Upper lobe of left lung (tissue), 6 donors: ENCODE results near the gene ACTG1. TPM values are rescaled to one million over a fixed set of nuclear protein-coding genes. Genes with fewer than 3 reads are reported as not detected.

Experiments
- ATAC-seq, 2 donors: fragments of 200-7000 bp; cut with Tn5 transposase; one replicate each; pipeline ENCODE4 v1.9.1; 2022; ENCODE audit warnings: mild to moderate bottlenecking in 2 of 2, moderate library complexity in 2 of 2; ENCODE audit not compliant: low FRiP score in 2 of 2
- DNase-seq, 2 donors: peaks; one replicate each; pipeline ENCODE4 v3.0.0-alpha.2; 2019 to 2020
- H3K27ac ChIP-seq, 4 donors: fragments of 200-600 bp; sonication (generic); one replicate each; pipeline ENCODE4 v1.5.1; 2016 to 2019
- H3K27me3 ChIP-seq, 4 donors: fragments of 200-600 bp; sonication (generic); one replicate each; pipeline ENCODE4 v1.5.1; 2017 to 2019
- H3K36me3 ChIP-seq, 4 donors: fragments of 200-600 bp; sonication (generic); one replicate each; pipeline ENCODE4 v1.5.1; 2016 to 2019
- H3K4me1 ChIP-seq, 4 donors: fragments of 200-600 bp; sonication (generic); one replicate each; pipeline ENCODE4 v1.5.1; 2018 to 2019
- H3K4me3 ChIP-seq, 4 donors: fragments of 200-600 bp; sonication (generic); one replicate each; pipeline ENCODE4 v1.5.1; 2017 to 2019; ENCODE audit warnings: mild to moderate bottlenecking in 2 of 4, moderate library complexity in 1 of 4
- H3K9me3 ChIP-seq, 4 donors: fragments of 200-600 bp; sonication (generic); one replicate each; pipeline ENCODE4 v1.5.1; 2018 to 2019
- EP300 ChIP-seq, 4 donors: sonication (generic); formaldehyde crosslinking; IDR thresholded peaks; one replicate each; pipeline ENCODE4 v1.5.1; 2017; ENCODE audit warnings: antibody characterized with exemption in 4 of 4, control low read depth in 2 of 4
- POLR2A ChIP-seq, 4 donors: fragments of 450-650 bp; IDR thresholded peaks; one replicate each; pipeline ENCODE4 v1.5.1; 2016 to 2017; ENCODE audit warnings: antibody characterized with exemption in 4 of 4, mild to moderate bottlenecking in 2 of 4
- POLR2AphosphoS5 ChIP-seq, 2 donors: sonication (generic); formaldehyde crosslinking; IDR thresholded peaks; one replicate each; pipeline ENCODE4 v1.5.1; 2017; ENCODE audit warnings: antibody characterized with exemption in 2 of 2
- WGBS, 2 donors: methylation state at CpG; one replicate each; pipeline ENCODE4 v1.1.5; 2017 to 2018; 5-methylcytosine and 5-hydroxymethylcytosine counted together
- total RNA-seq, 6 donors: library from RNA; depleted of rRNA in 4 of 6; stranded (reverse); fragments of >200 nt in 4 of 6; gene quantifications; one replicate each; pipeline versions ENCODE4 v1.1.0 to v1.2.1, GENCODE V29; 2016 to 2021
- TF ChIP-seq, protein P1 (sequence below), 6 experiments: fragments of 450-650 bp in 4 of 6; fragments of 200-600 bp in 2 of 6; sonication (generic) in 2 of 6; IDR thresholded peaks; one replicate each; pipeline ENCODE4 v1.5.1; 2016 to 2019; ENCODE audit warnings: antibody characterized with exemption in 6 of 6
- donor health status: DM: no; HTN: no; CAD: no; lungs with moderate emphysema.
- donor health status: DM: no; HTN: yes; CAD: no; lungs with severe emphysema.

Gene ACTG1
- total RNA-seq, 6 donors from 2014 or later, result 902 to 3,864 (median 2,097) TPM

DNA sequence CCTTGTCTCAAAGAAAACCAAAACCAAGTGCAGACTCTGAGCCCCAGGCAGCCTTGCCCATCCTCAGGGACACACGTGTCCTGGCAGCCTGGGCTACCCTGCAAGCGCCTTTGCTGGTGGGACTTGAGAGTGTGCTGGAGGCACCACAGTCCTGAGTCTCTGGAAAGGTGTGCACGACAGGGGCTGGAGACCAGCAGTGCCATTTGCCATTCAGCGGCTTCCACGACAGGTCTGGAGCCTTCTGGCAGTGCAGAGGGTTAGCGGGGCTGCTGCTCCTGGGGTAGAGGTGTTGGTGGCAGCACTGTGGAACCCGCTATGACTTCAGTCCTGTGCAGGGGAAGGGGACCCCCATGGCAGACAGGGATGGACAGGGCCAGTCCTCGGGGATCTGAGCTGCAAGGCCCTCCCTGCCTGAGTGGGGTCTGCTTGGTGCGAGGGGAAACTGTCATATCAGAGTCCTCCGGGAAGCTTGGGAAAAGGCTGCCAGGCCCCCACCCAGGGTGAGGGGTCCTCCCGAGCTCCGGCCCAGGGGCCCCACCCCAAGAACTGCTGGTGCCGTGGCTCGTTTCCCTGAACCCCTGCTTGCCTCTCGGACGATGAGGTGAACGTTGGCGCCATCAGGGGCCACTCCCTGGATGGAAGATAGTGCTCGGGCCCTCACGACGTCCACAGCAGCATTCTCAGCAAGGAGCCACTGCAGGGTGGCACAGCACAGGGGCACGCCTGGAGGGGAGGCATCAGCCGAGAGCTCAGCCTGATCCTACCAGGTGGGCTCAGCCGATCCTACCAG, 32.8 kb upstream of the ACTG1 start:
- DNase-seq (peak in 1 of 2 donors; percentile 53), ATAC-seq (no peak)
- TF ChIP-seq EP300 (IDR thresholded peaks at IDR 0.05) (no peak), POLR2A (IDR thresholded peaks at IDR 0.05) (no peak), POLR2AphosphoS5 (IDR thresholded peaks at IDR 0.05) (no peak)
- TF ChIP-seq, protein P1, sequence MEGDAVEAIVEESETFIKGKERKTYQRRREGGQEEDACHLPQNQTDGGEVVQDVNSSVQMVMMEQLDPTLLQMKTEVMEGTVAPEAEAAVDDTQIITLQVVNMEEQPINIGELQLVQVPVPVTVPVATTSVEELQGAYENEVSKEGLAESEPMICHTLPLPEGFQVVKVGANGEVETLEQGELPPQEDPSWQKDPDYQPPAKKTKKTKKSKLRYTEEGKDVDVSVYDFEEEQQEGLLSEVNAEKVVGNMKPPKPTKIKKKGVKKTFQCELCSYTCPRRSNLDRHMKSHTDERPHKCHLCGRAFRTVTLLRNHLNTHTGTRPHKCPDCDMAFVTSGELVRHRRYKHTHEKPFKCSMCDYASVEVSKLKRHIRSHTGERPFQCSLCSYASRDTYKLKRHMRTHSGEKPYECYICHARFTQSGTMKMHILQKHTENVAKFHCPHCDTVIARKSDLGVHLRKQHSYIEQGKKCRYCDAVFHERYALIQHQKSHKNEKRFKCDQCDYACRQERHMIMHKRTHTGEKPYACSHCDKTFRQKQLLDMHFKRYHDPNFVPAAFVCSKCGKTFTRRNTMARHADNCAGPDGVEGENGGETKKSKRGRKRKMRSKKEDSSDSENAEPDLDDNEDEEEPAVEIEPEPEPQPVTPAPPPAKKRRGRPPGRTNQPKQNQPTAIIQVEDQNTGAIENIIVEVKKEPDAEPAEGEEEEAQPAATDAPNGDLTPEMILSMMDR (IDR thresholded peaks at IDR 0.05), result no peak
- peaks cover 0 to 9% (median 0%) of the 10 kb centered on the region in 4 donors for H3K4me1 ChIP-seq
- H3K27ac ChIP-seq, result no peak overlapping the region
- H3K4me3 ChIP-seq, result no peak overlapping the region
- no peaks in the 10 kb centered on the region for H3K9me3 ChIP-seq
- WGBS, 2 donors, result 91 to 100% methylated on average over 7 to 24 of the region's 24 CpGs
- H3K36me3 ChIP-seq, result peaks cover 3 to 92% (median 80%) of the 10 kb centered on the region in 4 donors
- no peaks in the 10 kb centered on the region for H3K27me3 ChIP-seq

DNA sequence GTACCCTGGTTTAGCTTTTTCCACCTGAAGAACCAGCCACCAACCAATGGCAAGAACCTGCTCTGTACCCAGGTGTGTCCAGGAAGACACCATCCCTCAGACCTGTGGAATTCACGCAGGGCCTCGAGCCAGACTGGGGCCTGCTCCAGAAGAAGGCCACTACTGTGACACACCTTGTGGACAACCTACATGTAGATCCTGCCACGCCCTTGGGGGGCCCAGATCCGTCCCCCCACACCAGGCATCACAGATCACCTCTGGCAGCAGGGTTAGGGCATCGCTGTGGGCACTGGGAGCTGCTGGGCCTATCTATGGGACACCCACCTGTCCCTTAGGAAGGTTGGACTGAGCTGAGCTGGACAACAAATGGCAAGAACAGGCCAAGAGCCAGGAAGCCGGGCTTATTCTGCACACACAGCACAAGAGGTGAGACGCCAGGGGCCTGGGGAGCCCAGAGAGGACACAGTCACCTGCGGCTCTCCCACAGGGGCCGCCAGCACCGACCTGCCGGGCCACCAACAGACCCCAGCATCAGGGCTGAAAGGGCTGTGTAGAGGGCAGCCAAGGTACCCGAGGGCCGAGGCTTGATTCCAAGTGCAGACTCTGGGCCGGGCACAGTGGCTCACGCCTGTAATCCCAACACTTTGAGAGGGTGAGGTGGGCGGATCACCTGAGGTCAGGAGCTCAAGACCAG, 31.8 kb upstream of the ACTG1 start:
- TF ChIP-seq EP300 (IDR thresholded peaks at IDR 0.05), result no peak
- no peak for TF ChIP-seq POLR2AphosphoS5 (IDR thresholded peaks at IDR 0.05)
- TF ChIP-seq POLR2A (IDR thresholded peaks at IDR 0.05), result no peak
- TF ChIP-seq, protein P1 (IDR thresholded peaks at IDR 0.05), result no peak
- H3K4me1 ChIP-seq, result no peaks in the 10 kb centered on the region
- H3K27me3 ChIP-seq, result no peaks in the 10 kb centered on the region
- peaks cover 3 to 94% (median 84%) of the 10 kb centered on the region in 4 donors for H3K36me3 ChIP-seq
- H3K9me3 ChIP-seq, result no peaks in the 10 kb centered on the region
- H3K4me3 ChIP-seq, result no peak overlapping the region
- WGBS, 2 donors, result 85 to 92% methylated on average over 6 to 15 of the region's 16 CpGs
- DNase-seq (peak in 1 of 2 donors; percentile 66), ATAC-seq (no peak)
- H3K27ac ChIP-seq, result no peak overlapping the region

DNA sequence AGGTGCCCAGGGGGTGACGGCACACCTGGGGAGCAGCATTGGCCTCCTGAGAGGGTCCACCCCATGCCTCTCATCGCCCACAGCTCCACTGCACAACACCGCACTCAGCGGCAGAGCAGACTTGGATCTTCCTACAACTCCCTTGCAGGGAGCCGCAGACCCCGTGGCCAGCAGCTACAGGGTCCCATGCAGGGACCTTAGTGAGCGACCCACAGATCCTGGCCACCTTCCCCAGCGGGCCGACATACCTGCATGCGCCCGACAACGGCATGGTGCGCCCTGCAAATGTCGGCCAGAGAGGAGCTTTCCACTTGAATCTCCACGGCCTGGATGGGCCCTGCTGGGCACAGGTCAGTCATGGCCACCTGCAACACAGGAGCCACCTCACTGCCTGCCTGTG, 31.2 kb upstream of the ACTG1 start:
- Histone ChIP-seq H3K36me3 (peaks cover 3 to 93% (median 84%) of the 10 kb centered on the region in 4 donors), H3K27ac (no peak overlapping the region), H3K27me3 (no peaks in the 10 kb centered on the region), H3K9me3 (no peaks in the 10 kb centered on the region), H3K4me3 (no peak overlapping the region), H3K4me1 (no peaks in the 10 kb centered on the region)
- 90% methylated on average over 6 of the region's 15 CpGs; no CpG with 5 or more reads in 1 of the 2 donors for WGBS, 2 donors
- DNase-seq (peak in 1 of 2 donors; percentile 68), ATAC-seq (no peak)
- no peak for TF ChIP-seq POLR2AphosphoS5 (IDR thresholded peaks at IDR 0.05)
- TF ChIP-seq, protein P1 (IDR thresholded peaks at IDR 0.05), result no peak
- no peak for TF ChIP-seq EP300 (IDR thresholded peaks at IDR 0.05)
- TF ChIP-seq POLR2A (IDR thresholded peaks at IDR 0.05), result no peak

DNA sequence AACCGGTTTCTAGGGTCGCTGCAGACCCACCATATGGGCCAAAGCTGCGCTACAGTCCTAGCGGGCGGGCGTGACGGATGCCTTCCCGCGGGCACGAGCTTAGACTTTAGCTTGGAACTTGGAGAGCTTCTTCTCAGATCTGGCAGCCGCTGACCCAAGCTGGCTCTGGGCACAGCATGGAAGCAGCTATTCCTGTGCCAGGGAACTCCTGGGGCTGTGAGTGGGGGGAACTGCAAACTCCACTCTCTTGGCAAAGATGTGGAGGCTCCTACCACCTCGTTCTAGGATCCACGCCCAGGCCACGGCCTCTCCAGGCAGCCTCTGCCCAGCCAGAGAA, 30.7 kb upstream of the ACTG1 start:
- H3K36me3 ChIP-seq, result peaks cover 3 to 91% (median 82%) of the 10 kb centered on the region in 4 donors
- H3K9me3 ChIP-seq, result no peaks in the 10 kb centered on the region
- DNase-seq (peak in 1 of 2 donors; percentile 50), ATAC-seq (no peak)
- H3K27me3 ChIP-seq, result no peaks in the 10 kb centered on the region
- no peaks in the 10 kb centered on the region for H3K4me1 ChIP-seq
- WGBS, 2 donors, result 92% methylated on average over 14 of the region's 14 CpGs; no CpG with 5 or more reads in 1 of the 2 donors
- H3K27ac ChIP-seq, result no peak overlapping the region
- TF ChIP-seq POLR2A (IDR thresholded peaks at IDR 0.05), result no peak
- TF ChIP-seq, protein P1 (IDR thresholded peaks at IDR 0.05), result no peak
- TF ChIP-seq POLR2AphosphoS5 (IDR thresholded peaks at IDR 0.05), result no peak
- no peak for TF ChIP-seq EP300 (IDR thresholded peaks at IDR 0.05)
- H3K4me3 ChIP-seq, result no peak overlapping the region
